Transverse colon (tissue), 4 donors: ENCODE results near the gene AARS2. TPM values are rescaled to one million over a fixed set of nuclear protein-coding genes. Genes with fewer than 3 reads are reported as not detected.
"Not testable (repeated sequence)": the region's sequence is repeated elsewhere in the genome, so short reads cannot be mapped to it uniquely, and the experiment has no call there.

Experiments used
- DNase-seq: peaks from one replicate; pipeline ENCODE4 v3.0.0-alpha.2; 2019
- H3K27ac ChIP-seq, 4 donors: fragments of 200-600 bp; sonication (generic); 2 replicates each; pipeline ENCODE4 v1.5.1; 2016 to 2018; ENCODE audit warnings: inconsistent platforms in 4 of 4
- H3K27me3 ChIP-seq: fragments of 200-600 bp; sonication (generic); 2 replicates; pipeline ENCODE4 v1.5.1; 2017; ENCODE audit warnings: inconsistent platforms
- H3K36me3 ChIP-seq, 4 donors: fragments of 200-600 bp; sonication (generic); 2 replicates each; pipeline ENCODE4 v1.5.1; 2017 to 2019; ENCODE audit warnings: inconsistent platforms in 4 of 4
- H3K4me1 ChIP-seq, 4 donors: fragments of 200-600 bp; sonication (generic); 2 replicates each; pipeline ENCODE4 v1.5.1; 2017 to 2020; ENCODE audit warnings: inconsistent platforms in 4 of 4
- H3K4me3 ChIP-seq, 4 donors: fragments of 200-600 bp; sonication (generic); 1 replicate in 1 of 4; 2 replicates in 3 of 4; pipeline versions ENCODE4 v1.5.1 to v1.6.1; 2017 to 2019; ENCODE audit warnings: inconsistent platforms in 4 of 4
- H3K9me3 ChIP-seq, 2 donors: fragments of 200-600 bp; sonication (generic); 2 replicates each; pipeline ENCODE4 v1.5.1; 2017 to 2019; ENCODE audit warnings: inconsistent platforms in 2 of 2
- EP300 ChIP-seq: sonication (generic); formaldehyde crosslinking; IDR thresholded peaks from one replicate; pipeline ENCODE4 v1.6.1; 2017; ENCODE audit warnings: antibody characterized with exemption, low read depth
- POLR2A ChIP-seq: fragments of 450-650 bp; IDR thresholded peaks from one replicate; pipeline ENCODE4 v1.6.1; 2016; ENCODE audit warnings: antibody characterized with exemption, mild to moderate bottlenecking, moderate library complexity
- POLR2AphosphoS5 ChIP-seq, 3 donors: sonication (generic); formaldehyde crosslinking; IDR thresholded peaks; one replicate each; pipeline ENCODE4 v1.6.1; 2016; ENCODE audit warnings: antibody characterized with exemption in 3 of 3
- WGBS, 2 donors: methylation state at CpG; one replicate each; pipeline ENCODE4 v1.1.5; 2018; ENCODE audit warnings: low coverage in 1 of 2; 5-methylcytosine and 5-hydroxymethylcytosine counted together
- in situ Hi-C, 4 donors: fragments of 200-750 bp; cut with MboI; loops; one replicate each; pipeline versions ENCODE4 v1.15.0 to v1.15.1; 2017; ENCODE audit warnings: low sequenced_read_pairs in 3 of 4, low pct_ligation_motif_present in 1 of 4, low pct_unique_long_range_greater_than_20kb in 1 of 4
- intact Hi-C: fragments of 100-400 bp; cut with DNase I; formaldehyde crosslinking; loops from one replicate; pipeline ENCODE4 v1.15.1; 2023; ENCODE audit warnings: low total_unique reads
- total RNA-seq, 4 donors: library from RNA; depleted of rRNA; stranded (reverse); fragments of >200 nt; gene quantifications; one replicate each; pipeline ENCODE4 v1.1.0, GENCODE V29; 2016
- TF ChIP-seq, protein P1 (sequence below), 5 experiments: fragments of 200-600 bp in 3 of 5; fragments of 450-650 bp in 2 of 5; sonication (generic) in 3 of 5; IDR thresholded peaks; 1 replicate in 2 of 5; 2 replicates in 3 of 5; pipeline ENCODE4 v1.5.1; 2016 to 2017; ENCODE audit warnings: antibody characterized with exemption in 5 of 5, inconsistent platforms in 3 of 5, mild to moderate bottlenecking in 2 of 5, moderate library complexity in 1 of 5

AARS2 gene
- total RNA-seq, 4 donors from 2014 or later: 9.1 to 18.3 (median 14.8) TPM

DNA sequence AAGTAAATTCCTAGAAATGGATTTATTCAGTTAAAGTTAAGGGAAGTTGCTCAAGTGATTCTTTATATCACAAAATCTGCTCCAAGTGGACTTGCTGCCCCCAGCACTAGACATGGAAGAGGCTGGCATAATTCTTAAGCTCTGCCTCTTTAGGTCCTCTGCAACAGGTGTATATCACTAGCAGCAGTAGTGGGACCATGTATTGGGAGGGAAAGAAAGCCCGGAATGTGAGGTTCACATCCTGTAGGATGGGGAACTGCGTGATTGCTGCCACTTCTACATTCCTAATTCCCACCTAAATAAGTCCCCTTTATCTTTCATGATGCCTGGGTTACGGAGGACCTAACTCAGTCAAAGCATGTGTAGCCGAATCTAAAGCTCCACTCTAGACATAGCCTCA lies 42.5 kb upstream of the AARS2 start:
- DNase-seq: no peak
- H3K9me3 ChIP-seq: no peaks in the 10 kb centered on the region
- H3K4me1 ChIP-seq: peaks cover 0 to 4% (median 0%) of the 10 kb centered on the region in 4 donors
- TF ChIP-seq, protein P1, sequence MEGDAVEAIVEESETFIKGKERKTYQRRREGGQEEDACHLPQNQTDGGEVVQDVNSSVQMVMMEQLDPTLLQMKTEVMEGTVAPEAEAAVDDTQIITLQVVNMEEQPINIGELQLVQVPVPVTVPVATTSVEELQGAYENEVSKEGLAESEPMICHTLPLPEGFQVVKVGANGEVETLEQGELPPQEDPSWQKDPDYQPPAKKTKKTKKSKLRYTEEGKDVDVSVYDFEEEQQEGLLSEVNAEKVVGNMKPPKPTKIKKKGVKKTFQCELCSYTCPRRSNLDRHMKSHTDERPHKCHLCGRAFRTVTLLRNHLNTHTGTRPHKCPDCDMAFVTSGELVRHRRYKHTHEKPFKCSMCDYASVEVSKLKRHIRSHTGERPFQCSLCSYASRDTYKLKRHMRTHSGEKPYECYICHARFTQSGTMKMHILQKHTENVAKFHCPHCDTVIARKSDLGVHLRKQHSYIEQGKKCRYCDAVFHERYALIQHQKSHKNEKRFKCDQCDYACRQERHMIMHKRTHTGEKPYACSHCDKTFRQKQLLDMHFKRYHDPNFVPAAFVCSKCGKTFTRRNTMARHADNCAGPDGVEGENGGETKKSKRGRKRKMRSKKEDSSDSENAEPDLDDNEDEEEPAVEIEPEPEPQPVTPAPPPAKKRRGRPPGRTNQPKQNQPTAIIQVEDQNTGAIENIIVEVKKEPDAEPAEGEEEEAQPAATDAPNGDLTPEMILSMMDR (IDR thresholded peaks at IDR 0.05): no peak
- no peak for TF ChIP-seq POLR2AphosphoS5 (IDR thresholded peaks at IDR 0.05)
- TF ChIP-seq EP300: no peak
- TF ChIP-seq POLR2A: no peak
- no peak overlapping the region for H3K4me3 ChIP-seq
- intact Hi-C loops (no loop called here), in situ Hi-C loops (no loop called here)
- WGBS, 2 donors: 74 to 81% methylated on average over 4 of the region's 4 CpGs
- no peak overlapping the region for H3K27ac ChIP-seq
- no peaks in the 10 kb centered on the region for H3K36me3 ChIP-seq
- H3K27me3 ChIP-seq: peaks cover 10% of the 10 kb centered on the region

DNA sequence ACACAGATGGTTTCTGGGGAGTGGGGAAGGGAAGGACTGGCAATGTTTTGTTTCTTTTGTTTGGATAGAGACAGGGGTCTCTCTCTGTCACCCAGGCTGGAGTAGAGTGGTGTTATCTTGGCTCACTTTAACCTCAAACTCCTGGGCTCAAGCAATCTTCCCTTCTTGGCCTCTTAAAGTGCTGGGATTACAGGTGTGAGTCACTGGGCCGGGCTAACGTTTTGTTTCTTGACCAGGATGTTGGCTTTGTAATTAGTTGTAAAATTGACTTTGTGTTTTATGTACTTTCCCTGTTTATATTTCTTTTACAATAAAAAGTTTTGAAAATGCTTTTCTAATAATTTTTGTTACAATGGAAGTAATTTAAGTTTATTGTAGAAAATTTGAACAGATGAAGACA lies 40.2 kb upstream of the AARS2 start:
- intact Hi-C loops (no loop called here), in situ Hi-C loops (no loop called here)
- peak; percentile 18 for DNase-seq
- 28% methylated on average over 2 of the region's 2 CpGs for WGBS, 2 donors
- H3K27ac ChIP-seq: no peak overlapping the region
- no peaks in the 10 kb centered on the region for H3K36me3 ChIP-seq
- H3K9me3 ChIP-seq: no peaks in the 10 kb centered on the region
- H3K4me1 ChIP-seq: peaks cover 0 to 4% (median 0%) of the 10 kb centered on the region in 4 donors
- TF ChIP-seq, protein P1 (IDR thresholded peaks at IDR 0.05): no peak
- TF ChIP-seq POLR2A (no peak), POLR2AphosphoS5 (IDR thresholded peaks at IDR 0.05) (no peak), EP300 (no peak)
- no peak overlapping the region for H3K4me3 ChIP-seq
- no peaks in the 10 kb centered on the region for H3K27me3 ChIP-seq

DNA sequence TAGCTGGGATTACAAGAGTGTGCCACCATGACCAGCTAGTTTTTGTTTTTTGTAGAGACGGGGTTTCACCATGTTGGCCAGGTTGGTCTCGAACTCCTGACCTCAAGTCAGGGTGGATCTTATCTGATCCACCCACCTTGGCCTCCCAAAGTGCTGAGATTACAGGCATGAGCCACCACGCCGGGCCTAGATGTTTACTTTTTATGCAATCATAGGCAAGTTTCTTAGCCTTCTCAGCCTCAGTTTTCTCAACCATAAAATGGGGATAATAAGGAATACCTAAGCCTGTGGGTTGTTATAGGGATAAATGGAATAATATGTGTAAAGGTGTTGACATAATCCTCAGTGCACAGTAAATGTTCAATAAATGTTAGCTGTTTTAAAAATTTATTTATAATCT lies 39.1 kb upstream of the AARS2 start:
- H3K4me1 ChIP-seq: peaks cover 0 to 4% (median 0%) of the 10 kb centered on the region in 4 donors
- no peak overlapping the region for H3K4me3 ChIP-seq
- intact Hi-C loops (no loop called here), in situ Hi-C loops (no loop called here)
- TF ChIP-seq, protein P1 (IDR thresholded peaks at IDR 0.05): no peak
- no peak for TF ChIP-seq POLR2A
- no peak for TF ChIP-seq POLR2AphosphoS5 (IDR thresholded peaks at IDR 0.05)
- no peak for TF ChIP-seq EP300
- H3K27me3 ChIP-seq: no peaks in the 10 kb centered on the region
- WGBS, 2 donors: 72 to 82% methylated on average over 2 to 4 of the region's 4 CpGs
- H3K9me3 ChIP-seq: no peaks in the 10 kb centered on the region
- no peaks in the 10 kb centered on the region for H3K36me3 ChIP-seq
- no peak overlapping the region for H3K27ac ChIP-seq
- DNase-seq: no peak

DNA sequence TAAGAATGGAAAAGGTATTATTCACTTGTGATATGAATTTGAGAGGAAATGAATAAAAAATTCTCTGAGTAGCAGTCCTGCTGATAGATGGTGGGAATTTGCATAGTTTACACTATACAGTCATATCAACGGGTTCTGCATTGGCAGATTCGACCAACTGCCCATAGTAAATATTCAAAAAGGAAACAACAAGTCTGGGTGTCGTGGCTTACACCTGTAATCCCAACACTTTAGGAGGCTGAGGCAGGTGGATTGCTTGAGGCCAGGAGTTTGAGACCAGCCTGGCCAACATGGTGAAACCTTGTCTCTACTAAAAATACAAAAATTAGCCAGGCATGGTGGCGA lies 37.5 kb upstream of the AARS2 start:
- DNase-seq, H3K27me3 ChIP-seq, in situ Hi-C loops, H3K36me3 ChIP-seq, intact Hi-C loops, H3K4me3 ChIP-seq, H3K27ac ChIP-seq, H3K9me3 ChIP-seq, H3K4me1 ChIP-seq: not testable (repeated sequence)
- WGBS, 2 donors: 65 to 67% methylated on average over 4 of the region's 4 CpGs
